Choroid plexus epithelial cell (primary cell): Measurements from ENCODE around the gene PSMB7.

Experiments
- DNase-seq: peaks from one replicate; pipeline ENCODE4 v3.0.0-alpha.2; 2010; ENCODE audit warnings: low read depth
- H3K4me3 ChIP-seq: 2 replicates; pipeline ENCODE4 v1.5.1; 2011; ENCODE audit warnings: low read depth, mild to moderate bottlenecking, control low read depth, low read length, moderate library complexity
- TF ChIP-seq, protein P1 (sequence below): conservative IDR thresholded peaks from 2 replicates; pipeline ENCODE4 v1.5.1; 2011; ENCODE audit warnings: low read depth, mild to moderate bottlenecking, control low read depth, inconsistent platforms, low read length, moderate library complexity

PSMB7 gene

GRCh38 chr9:124333203-124333579 is 82.1 kb downstream of the PSMB7 start:
- DNase-seq, result no peak
- TF ChIP-seq, protein P1, sequence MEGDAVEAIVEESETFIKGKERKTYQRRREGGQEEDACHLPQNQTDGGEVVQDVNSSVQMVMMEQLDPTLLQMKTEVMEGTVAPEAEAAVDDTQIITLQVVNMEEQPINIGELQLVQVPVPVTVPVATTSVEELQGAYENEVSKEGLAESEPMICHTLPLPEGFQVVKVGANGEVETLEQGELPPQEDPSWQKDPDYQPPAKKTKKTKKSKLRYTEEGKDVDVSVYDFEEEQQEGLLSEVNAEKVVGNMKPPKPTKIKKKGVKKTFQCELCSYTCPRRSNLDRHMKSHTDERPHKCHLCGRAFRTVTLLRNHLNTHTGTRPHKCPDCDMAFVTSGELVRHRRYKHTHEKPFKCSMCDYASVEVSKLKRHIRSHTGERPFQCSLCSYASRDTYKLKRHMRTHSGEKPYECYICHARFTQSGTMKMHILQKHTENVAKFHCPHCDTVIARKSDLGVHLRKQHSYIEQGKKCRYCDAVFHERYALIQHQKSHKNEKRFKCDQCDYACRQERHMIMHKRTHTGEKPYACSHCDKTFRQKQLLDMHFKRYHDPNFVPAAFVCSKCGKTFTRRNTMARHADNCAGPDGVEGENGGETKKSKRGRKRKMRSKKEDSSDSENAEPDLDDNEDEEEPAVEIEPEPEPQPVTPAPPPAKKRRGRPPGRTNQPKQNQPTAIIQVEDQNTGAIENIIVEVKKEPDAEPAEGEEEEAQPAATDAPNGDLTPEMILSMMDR, result no peak
- H3K4me3 ChIP-seq, result no peak overlapping the region

DNA sequence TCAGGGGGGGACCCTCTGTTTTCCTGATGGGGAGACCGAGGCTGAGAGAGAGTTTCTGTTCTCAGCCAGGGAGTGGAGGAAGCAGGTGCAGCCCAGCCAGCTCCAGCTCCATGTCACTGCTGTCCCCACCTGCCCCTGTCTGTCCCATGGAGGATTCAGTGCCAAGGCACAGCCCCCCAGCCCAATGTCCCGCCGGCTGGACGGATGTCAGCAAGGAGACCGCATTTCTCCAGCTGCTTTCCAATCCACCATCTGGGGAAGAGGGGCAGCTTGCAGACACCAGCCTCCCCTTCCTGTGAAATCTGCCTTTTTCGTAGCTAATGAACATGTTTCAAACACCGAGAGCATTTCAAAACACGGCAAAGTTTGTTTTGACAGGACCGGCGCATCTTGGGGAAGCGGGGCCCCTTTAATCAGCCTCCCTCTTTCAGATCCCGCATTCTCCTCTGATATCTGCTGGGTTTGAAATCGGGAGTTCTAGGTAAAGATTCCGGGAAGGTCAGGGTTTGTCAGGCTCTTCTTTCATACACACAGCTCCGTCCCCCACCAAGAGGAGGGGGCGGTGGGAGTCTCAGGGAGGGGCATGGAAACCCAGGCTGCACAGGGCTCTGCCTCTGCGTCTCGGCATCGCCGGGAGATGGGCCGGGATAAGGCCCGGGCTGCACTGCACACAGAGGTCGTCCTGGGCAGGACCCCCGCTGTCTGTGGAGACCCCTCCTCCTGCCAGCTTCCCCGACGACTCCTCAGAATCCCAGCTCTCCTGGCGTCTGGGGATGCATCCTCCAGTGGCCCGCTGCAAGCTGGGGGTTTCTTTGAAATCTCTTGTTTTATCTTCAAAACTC is 82.7 kb downstream of the PSMB7 start:
- no peak for DNase-seq
- TF ChIP-seq, protein P1, result no peak

GRCh38 chr9:124331580-124331979 is 83.7 kb downstream of the PSMB7 start:
- H3K4me3 ChIP-seq, result no peak overlapping the region
- TF ChIP-seq, protein P1, result no peak
- no peak for DNase-seq

More for the DNA sequence above, 82.7 kb downstream of the PSMB7 start:
- no peak overlapping the region for H3K4me3 ChIP-seq

DNA sequence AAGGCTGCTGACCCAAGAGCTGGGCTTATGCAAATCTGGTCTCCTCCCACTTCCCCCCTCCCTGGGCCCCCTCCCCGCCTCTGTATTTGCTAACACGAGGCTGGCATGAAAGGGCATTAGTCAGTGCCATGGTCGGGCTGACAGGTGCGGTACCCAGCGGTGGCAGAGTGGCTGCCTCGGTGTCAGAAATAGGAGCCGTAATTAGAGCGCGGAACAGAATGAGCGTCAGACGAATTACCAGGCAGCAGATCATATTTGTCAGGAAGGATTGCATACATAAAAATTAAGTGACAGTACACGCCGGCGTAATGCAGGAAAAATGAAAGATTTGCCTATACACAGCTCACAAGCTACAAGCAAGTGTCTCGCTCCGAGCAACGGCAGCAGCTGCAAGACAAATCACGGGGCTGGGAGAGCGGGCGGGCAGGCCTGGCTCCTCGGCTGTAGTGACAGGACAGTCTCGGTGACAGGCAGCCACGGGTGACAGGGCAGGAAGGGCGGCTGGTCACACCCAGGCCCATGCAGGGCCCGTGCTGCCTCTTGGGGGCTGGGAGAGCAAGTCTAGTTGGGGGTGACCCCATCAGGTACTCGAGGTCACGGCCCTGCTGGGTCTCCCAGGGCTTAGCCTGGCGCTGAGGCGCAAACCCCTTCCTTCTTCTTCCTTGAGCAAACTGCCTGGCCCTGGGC is 85.1 kb downstream of the PSMB7 start:
- no peak for DNase-seq
- no peak overlapping the region for H3K4me3 ChIP-seq
- TF ChIP-seq, protein P1, result no peak

- TF ChIP-seq, protein P1, result no peak
- H3K4me3 ChIP-seq, result no peak overlapping the region
- DNase-seq, result no peak
These were observed 85.9 kb downstream of the PSMB7 start for GRCh38 chr9:124329206-124329792.

GRCh38 chr9:124328285-124328684 is 87.0 kb downstream of the PSMB7 start:
- no peak for DNase-seq
- TF ChIP-seq, protein P1, result no peak
- no peak overlapping the region for H3K4me3 ChIP-seq
